Measurements from ENCODE around the gene SLC10A4. TPM values are rescaled to one million over a fixed set of nuclear protein-coding genes. Genes with fewer than 3 reads are reported as not detected.

SLC10A4 gene
- total and polyA plus RNA-seq, 2 of the 4 experiments (the other 2 are of a cell fraction) = not detected

DNA sequence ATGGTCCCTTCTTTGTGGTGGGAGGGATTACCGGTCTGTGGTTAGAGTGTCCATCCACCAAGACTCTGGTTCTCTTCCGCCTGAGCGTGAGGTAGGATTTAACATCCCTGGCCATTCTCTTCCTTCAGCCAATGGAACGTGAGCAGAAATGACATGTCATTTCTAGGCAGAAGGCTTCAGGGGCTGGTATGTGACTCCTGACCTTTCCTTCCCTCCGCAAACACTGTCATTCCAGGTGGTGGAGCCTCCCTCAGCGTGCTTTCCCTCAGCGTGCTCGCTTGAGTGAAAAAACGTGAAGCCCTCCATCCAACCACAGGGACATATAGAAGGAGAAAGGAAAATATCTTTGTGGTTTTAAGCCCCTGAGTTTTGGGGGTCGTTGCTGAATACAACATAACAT is 34.0 kb upstream of the SLC10A4 start:
- dilution Hi-C loops (cut with HindIII; ENCODE audit: low sequenced_read_pairs, unreplicated experiment) (no loop called here), in situ Hi-C loops (cut with MboI; ENCODE audit: low sequenced_read_pairs) (no loop called here), intact Hi-C loops (cut with micrococcal nuclease) (no loop called here)
- no peak overlapping the region for H3K14ac ChIP-seq (replicated peaks; ENCODE audit: low read depth, low read length)
- no peak overlapping the region for H3K9ac ChIP-seq (ENCODE audit: low read depth, low read length)
- no peak for TF ChIP-seq MAFK (IDR thresholded peaks at IDR 0.05; ENCODE audit: low read depth, low read length)
- TF ChIP-seq, protein P1, sequence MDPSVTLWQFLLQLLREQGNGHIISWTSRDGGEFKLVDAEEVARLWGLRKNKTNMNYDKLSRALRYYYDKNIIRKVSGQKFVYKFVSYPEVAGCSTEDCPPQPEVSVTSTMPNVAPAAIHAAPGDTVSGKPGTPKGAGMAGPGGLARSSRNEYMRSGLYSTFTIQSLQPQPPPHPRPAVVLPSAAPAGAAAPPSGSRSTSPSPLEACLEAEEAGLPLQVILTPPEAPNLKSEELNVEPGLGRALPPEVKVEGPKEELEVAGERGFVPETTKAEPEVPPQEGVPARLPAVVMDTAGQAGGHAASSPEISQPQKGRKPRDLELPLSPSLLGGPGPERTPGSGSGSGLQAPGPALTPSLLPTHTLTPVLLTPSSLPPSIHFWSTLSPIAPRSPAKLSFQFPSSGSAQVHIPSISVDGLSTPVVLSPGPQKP (IDR thresholded peaks at IDR 0.05; ENCODE audit: borderline replicate concordance, low read depth, low read length) = no peak
- no peak for TF ChIP-seq RCOR1 (IDR thresholded peaks at IDR 0.05; ENCODE audit: insufficient replicate concordance, low read length)
- no peak for TF ChIP-seq CEBPB (IDR thresholded peaks at IDR 0.05; ENCODE audit: low read depth, low read length)
- no peak for TF ChIP-seq SMC3 (IDR thresholded peaks at IDR 0.05; ENCODE audit: low read depth, low read length)
- H4K91ac ChIP-seq (ENCODE audit: insufficient read depth, low read depth, low read length) = no peak overlapping the region
- no peak overlapping the region for H2AK5ac ChIP-seq (ENCODE audit: low read depth, low read length)
- H3K27me3 ChIP-seq (ENCODE audit: control insufficient read depth, insufficient read depth, low read length) = peaks cover 4% of the 10 kb centered on the region
- no peaks in the 10 kb centered on the region for H3K4me1 ChIP-seq (ENCODE audit: control insufficient read depth, insufficient read depth, low read length)
- H2BK120ac ChIP-seq (ENCODE audit: low read depth, low read length) = no peak overlapping the region
- CTCF ChIA-PET = interaction anchor here (1.0 kb wide), 1 partner anchor 64 kb away, joined by 3 read pairs; no protein-coding TSS in a partner anchor
- no peak overlapping the region for H3K4me2 ChIP-seq (ENCODE audit: low read depth, low read length)
- no peaks in the 10 kb centered on the region for H3K9me1 ChIP-seq (ENCODE audit: insufficient read depth, low read length)
- no peak overlapping the region for H4K8ac ChIP-seq (ENCODE audit: low read depth in 2 of 2, low read length in 2 of 2)
- H3K4me3 ChIP-seq (ENCODE audit: insufficient read depth, low read depth, low read length) = no peak overlapping the region
- H2BK5ac ChIP-seq (ENCODE audit: low read depth, low read length, poor library complexity, severe bottlenecking) = no peak overlapping the region
- H3K18ac ChIP-seq (ENCODE audit: low read depth, low read length) = no peak overlapping the region
- POLR2A ChIA-PET (ENCODE audit: unreplicated experiment) = no interaction called here
- no TSS peak for BruUV-seq (replicated peaks)
- H3K4ac ChIP-seq (ENCODE audit: low read depth, low read length) = no peak overlapping the region
- no CpG with 5 or more reads among the region's 10 CpGs for WGBS, 2 experiments (ENCODE audit: extremely low coverage in 2 of 2, insufficient read length in 1 of 2)
- no peak overlapping the region for H3K27ac ChIP-seq (ENCODE audit: insufficient read depth, low read length)
- no peaks in the 10 kb centered on the region for H4K20me1 ChIP-seq (ENCODE audit: insufficient read depth, low read length)
- no peak overlapping the region for H2BK15ac ChIP-seq (ENCODE audit: low read depth, low read length)
- H2AK9ac ChIP-seq (replicated peaks; ENCODE audit: low read depth, low read length, poor library complexity) = no peak overlapping the region
- H3K36me3 ChIP-seq (ENCODE audit: control insufficient read depth, insufficient read depth, low read length) = no peaks in the 10 kb centered on the region
- no peak overlapping the region for H4K5ac ChIP-seq (ENCODE audit: low read depth, low read length)
- H2AFZ ChIP-seq (replicated peaks; ENCODE audit: low read length, poor library complexity) = no peak overlapping the region
- DNase-seq (no peak), ATAC-seq (ENCODE audit: low read depth) (no peak)
- no peak overlapping the region for H2BK20ac ChIP-seq (ENCODE audit: low read depth, low read length)
- no peak overlapping the region for H3K56ac ChIP-seq (ENCODE audit: extremely low read depth, insufficient read depth, low read length)
- no peaks in the 10 kb centered on the region for H3K9me3 ChIP-seq (ENCODE audit: control insufficient read depth, insufficient read depth, low read length)
- no peaks in the 10 kb centered on the region for H3K79me1 ChIP-seq (ENCODE audit: low read depth in 1 of 2, low read length in 2 of 2)
- no peak overlapping the region for H3K23ac ChIP-seq (ENCODE audit: low read depth, low read length)
